GM19238 (cell line): Measurements from ENCODE around the gene CCDC47.
"Not testable (repeated sequence)": the region's sequence is repeated elsewhere in the genome, so short reads cannot be mapped to it uniquely, and the experiment has no call there.

Experiments
- DNase-seq: peaks from one replicate; pipeline ENCODE4 v3.0.0; 2011; ENCODE audit warnings: low spot score; ENCODE audit not compliant: insufficient read length

Gene CCDC47

DNA sequence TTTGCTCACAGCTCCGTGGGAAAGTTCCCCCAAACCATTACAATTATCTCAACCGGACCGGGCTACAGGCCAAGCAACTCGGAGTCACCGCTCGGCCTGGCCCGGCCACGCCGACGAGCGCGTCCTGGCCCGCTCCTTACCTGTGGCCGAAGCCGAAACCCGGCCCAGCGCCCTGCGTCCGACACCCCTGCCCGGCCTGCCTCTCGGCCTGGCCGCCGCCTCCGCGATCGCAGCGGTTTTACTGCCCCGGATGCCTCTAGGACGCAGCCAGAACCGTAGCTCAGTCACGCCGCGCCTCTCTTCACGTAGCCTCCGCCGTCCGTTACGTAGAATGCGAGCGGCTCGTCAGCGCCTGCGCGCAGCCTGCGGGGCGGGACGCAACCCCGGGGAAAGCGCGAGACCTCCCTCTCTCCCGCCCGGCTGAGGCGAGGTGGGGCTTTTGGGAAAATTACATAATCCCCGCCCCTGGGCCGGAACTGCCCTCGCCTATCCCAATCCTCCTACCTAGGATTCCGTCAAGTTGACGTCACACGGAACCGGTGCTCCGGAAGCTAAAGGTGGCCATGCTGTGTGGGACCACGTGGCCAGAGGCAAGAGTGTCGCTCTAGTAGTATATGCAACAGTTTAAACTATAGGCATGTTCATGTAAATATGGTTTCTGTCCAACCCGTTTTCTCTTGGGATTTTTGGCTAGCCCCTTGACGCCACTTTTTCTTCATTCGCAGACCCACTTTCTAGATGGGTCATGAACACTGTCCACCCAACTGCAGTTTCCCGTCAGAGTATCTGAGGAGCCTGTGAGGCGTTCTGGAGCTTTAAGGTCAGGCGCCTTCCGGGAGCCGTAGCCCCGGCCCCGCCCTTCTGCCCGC, at the start of gene CCDC47:
Gene CCDC47 (minus strand): TSS at position 326 of the 869 bp plus-strand sequence. CDS start 7,422 bp downstream, outside the sequence.
- peak; percentile 89 for DNase-seq

GRCh38 chr17:63822537-63822936, 49.1 kb upstream of the CCDC47 start:
- DNase-seq: no peak

GRCh38 chr17:63821804-63822203, 48.4 kb upstream of the CCDC47 start:
- DNase-seq: no peak

- no peak for DNase-seq
These were observed 47.7 kb upstream of the CCDC47 start for GRCh38 chr17:63820963-63821561.

- DNase-seq: no peak
These were observed 46.5 kb upstream of the CCDC47 start for GRCh38 chr17:63819585-63820537.

GRCh38 chr17:63819131-63819530, 45.7 kb upstream of the CCDC47 start:
- no peak for DNase-seq

DNA sequence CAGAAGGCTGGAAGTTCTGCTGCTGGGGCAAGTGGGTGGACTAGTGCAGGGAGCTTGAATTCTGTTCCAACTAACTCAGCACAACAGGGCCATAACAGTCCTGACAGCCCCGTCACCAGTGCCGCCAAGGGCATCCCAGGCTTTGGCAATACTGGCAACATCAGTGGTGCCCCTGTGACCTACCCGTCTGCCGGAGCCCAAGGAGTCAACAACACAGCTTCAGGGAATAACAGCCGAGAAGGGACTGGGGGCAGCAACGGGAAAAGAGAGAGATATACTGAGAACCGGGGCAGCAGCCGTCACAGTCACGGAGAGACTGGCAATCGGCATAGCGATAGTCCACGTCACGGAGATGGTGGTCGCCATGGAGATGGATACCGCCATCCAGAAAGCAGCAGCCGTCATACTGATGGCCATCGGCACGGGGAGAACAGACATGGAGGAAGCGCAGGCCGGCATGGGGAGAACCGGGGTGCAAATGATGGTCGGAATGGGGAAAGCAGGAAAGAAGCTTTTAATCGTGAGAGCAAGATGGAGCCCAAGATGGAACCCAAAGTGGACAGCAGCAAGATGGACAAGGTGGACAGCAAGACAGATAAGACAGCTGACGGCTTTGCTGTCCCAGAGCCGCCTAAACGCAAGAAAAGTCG, 44.5 kb upstream of the CCDC47 start:
- DNase-seq: no peak

DNA sequence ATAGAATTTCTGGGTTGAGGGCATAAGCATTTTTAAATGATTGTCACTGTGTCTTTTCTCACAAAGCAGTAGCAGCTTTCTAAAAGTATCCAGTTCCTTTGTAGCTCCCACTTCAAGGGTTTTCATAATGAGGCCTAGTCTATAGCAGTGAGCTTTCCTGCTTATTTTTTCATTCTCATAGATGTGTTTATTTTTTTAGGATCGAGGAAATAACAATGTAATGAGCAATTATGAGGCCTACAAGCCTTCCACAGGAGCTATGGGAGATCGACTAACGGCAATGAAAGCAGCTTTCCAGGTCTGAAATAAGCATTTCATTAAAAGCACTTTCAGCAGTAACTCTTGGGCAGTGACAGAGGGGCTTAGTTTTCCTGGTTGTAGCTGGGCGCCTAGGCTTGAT, 43.3 kb upstream of the CCDC47 start:
- no peak for DNase-seq

GRCh38 chr17:63816123-63816522, 42.7 kb upstream of the CCDC47 start:
- no peak for DNase-seq

GRCh38 chr17:63809970-63810369, 36.6 kb upstream of the CCDC47 start:
- DNase-seq: no peak

GRCh38 chr17:63805591-63805990, 32.2 kb upstream of the CCDC47 start:
- no peak for DNase-seq

DNA sequence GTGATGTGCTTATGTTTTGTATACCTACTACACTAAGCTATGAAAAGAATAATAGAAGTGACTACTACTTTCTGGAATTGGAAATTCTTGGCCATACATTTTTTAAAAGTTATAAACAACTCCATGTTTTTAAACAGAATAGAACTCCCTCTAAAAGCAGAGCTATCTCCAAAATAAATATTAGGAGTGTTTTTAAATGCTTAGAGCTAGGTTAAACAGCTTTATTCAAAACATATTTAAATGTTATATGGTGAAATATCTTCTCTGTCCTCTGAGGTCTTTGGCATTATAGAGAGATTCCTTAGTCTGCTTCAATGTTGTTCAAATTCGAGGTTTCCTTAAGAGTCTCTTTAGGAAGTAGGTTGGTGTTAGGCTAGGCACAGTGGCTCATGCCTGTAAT, 30.9 kb upstream of the CCDC47 start:
- no peak for DNase-seq

GRCh38 chr17:63800783-63801182, 27.4 kb upstream of the CCDC47 start:
- DNase-seq: no peak

- DNase-seq: no peak
These were observed 25.2 kb upstream of the CCDC47 start for GRCh38 chr17:63798572-63799106.

- DNase-seq: not testable (repeated sequence)
These were observed 23.0 kb upstream of the CCDC47 start for GRCh38 chr17:63796375-63796774.

- no peak for DNase-seq
These were observed 18.8 kb upstream of the CCDC47 start for GRCh38 chr17:63792055-63792729.

DNA sequence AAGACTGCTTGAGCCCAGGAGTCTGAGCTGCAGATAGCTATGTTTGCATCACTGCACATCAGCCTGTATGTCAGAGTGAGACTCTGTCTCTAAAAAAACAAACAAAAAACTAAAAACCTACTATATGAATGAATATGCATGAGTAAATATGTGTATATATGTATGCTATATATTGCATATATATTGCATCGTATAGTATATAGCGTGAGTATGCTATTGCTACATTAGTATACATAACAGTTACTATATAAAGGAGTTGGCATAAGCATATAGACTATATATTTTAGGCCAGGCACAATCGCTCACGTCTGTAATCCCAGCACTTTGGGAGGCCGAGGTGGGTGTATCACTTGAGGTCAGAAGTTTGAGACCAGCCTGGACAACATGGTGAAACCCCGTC, 16.7 kb upstream of the CCDC47 start:
- no peak for DNase-seq

GRCh38 chr17:63786971-63787711, 13.7 kb upstream of the CCDC47 start:
- DNase-seq: no peak

DNA sequence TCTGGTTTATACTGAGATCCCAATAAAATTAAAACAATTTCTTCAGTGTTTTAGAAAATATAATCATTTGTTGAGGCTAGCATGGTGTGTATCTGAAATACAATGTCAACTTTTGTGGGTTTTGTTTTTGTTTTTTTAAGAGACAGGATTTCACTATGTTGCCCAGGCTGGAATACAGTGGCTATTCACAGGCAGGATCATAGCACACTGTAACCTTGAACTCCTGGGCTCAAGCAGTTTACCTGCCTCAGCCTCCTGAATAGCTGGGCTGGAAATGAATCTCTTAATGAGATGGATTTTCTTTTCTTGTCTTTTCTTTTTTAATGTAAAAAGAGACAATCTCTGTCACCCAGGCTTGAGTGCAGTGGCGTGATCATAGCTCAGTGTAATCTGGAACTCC, 12.7 kb upstream of the CCDC47 start:
- DNase-seq: no peak

DNA sequence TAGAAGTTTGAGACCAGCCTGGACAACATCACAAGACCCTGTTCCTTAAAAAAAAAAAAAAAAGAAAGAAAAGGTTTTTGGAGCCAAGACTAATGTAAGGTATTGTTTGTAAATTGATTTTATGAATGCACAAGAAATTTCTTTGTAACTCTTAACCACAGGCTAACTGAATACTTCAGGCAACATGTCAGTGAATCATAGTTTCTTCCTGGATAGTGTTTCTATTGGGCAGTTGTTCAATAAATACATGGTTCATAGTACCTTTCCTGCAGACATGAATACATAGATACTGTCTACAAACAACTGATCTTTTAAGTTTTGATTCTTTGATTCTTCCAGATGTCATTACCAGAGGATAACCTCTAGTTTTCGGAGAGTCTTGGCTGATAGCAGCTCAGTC, 12.2 kb upstream of the CCDC47 start:
- DNase-seq: no peak
